Body of pancreas (tissue), 4 donors: ENCODE measurements around the gene SLC7A8. TPM values are rescaled to one million over a fixed set of nuclear protein-coding genes. Genes with fewer than 3 reads are reported as not detected.

ENCODE experiments used
- ATAC-seq: fragments of 150-250 bp; one replicate; pipeline ENCODE4 v1.9.1; 2016
- DNase-seq, 4 donors: peaks; one replicate each; pipeline ENCODE4 v3.0.0-alpha.2; 2019
- H3K27ac ChIP-seq, 4 donors: fragments of 200-600 bp; sonication (generic); 1 replicate in 3 of 4; 2 replicates in 1 of 4; pipeline versions ENCODE4 v1.5.1 to v1.6.1; 2016 to 2019; ENCODE audit warnings: mild to moderate bottlenecking in 1 of 4, mixed read lengths in 1 of 4, moderate library complexity in 1 of 4
- H3K27me3 ChIP-seq, 2 donors: fragments of 200-600 bp; sonication (generic); one replicate each; pipeline ENCODE4 v1.6.0; 2016; ENCODE audit warnings: mild to moderate bottlenecking in 1 of 2
- H3K36me3 ChIP-seq, 2 donors: fragments of 200-600 bp; sonication (generic); replicated peaks in 1 of 2; 2 replicates each; pipeline ENCODE4 v1.5.1; 2016; ENCODE audit warnings: low read depth in 2 of 2; ENCODE audit not compliant: insufficient read depth in 1 of 2
- H3K4me1 ChIP-seq: fragments of 200-600 bp; sonication (generic); one replicate; pipeline ENCODE4 v1.6.0; 2016
- H3K4me3 ChIP-seq, 2 donors: fragments of 200-600 bp; sonication (generic); 1 replicate in 1 of 2; 2 replicates in 1 of 2; pipeline ENCODE4 v1.5.1; 2016 to 2019
- H3K9me3 ChIP-seq, 3 donors: fragments of 200-600 bp; sonication (generic); 1 replicate in 2 of 3; 2 replicates in 1 of 3; pipeline ENCODE4 v1.5.1; 2016
- POLR2A ChIP-seq, 3 donors: fragments of 450-650 bp; IDR thresholded peaks; one replicate each; pipeline ENCODE4 v1.6.1; 2016; ENCODE audit warnings: antibody characterized with exemption in 3 of 3, mild to moderate bottlenecking in 2 of 3
- WGBS, 2 donors: methylation state at CpG; one replicate each; pipeline ENCODE4 v1.1.5; 2017; 5-methylcytosine and 5-hydroxymethylcytosine counted together
- intact Hi-C: fragments of 100-400 bp; cut with DNase I; formaldehyde crosslinking; loops from one replicate; pipeline ENCODE4 v1.15.1; 2023
- total RNA-seq, 2 donors: library from RNA; depleted of rRNA; stranded (reverse); fragments of >200 nt; gene quantifications; one replicate each; pipeline ENCODE4 v1.1.0, GENCODE V29; 2016
- TF ChIP-seq, protein P1 (sequence below), 7 experiments: fragments of 450-650 bp in 4 of 7; fragments of 200-600 bp in 3 of 7; sonication (generic) in 3 of 7; IDR thresholded peaks; one replicate each; pipeline ENCODE4 v1.5.1; 2016 to 2019; ENCODE audit warnings: antibody characterized with exemption in 7 of 7

The SLC7A8 gene
- total RNA-seq, 2 donors from 2014 or later = 17.8 to 18.2 TPM

DNA sequence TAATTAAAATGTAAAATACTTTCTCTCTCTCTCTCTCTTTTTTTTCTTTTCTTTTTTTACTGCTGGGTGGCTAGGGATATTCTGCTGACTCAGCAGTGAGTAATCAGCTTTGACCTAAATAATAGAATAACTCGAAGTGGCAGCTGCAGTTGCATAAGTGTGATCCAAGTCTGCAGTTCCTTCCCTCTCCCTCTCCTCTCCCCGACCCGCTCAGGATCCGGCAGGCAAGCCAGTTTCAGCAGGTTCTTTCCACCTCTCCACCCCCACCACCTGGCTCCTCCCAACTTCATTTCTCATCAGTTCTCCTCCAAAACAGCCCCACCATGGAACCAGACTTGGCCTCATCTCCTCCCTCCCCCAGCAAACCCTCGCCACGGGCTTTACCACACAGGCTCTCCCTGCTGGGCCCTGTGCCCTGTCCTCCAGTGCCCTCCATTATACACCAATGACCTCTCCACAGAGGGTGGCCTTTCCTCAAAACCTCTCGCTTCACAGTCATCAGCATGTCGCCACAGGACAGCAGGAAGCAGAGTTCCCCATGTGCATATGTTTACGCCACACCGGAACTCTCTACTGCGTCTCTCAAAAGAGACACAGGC, 22.4 kb downstream of the SLC7A8 start:
- H3K27ac ChIP-seq = peak overlapping the region in 2 of 4 donors; percentile 59 to 76
- ATAC-seq = peak; percentile 55
- 47 to 52% methylated on average over 11 of the region's 11 CpGs for WGBS, 2 donors
- TF ChIP-seq POLR2A (IDR thresholded peaks at IDR 0.05) = peak in 1 of 3 donors; percentile 19
- TF ChIP-seq, protein P1, sequence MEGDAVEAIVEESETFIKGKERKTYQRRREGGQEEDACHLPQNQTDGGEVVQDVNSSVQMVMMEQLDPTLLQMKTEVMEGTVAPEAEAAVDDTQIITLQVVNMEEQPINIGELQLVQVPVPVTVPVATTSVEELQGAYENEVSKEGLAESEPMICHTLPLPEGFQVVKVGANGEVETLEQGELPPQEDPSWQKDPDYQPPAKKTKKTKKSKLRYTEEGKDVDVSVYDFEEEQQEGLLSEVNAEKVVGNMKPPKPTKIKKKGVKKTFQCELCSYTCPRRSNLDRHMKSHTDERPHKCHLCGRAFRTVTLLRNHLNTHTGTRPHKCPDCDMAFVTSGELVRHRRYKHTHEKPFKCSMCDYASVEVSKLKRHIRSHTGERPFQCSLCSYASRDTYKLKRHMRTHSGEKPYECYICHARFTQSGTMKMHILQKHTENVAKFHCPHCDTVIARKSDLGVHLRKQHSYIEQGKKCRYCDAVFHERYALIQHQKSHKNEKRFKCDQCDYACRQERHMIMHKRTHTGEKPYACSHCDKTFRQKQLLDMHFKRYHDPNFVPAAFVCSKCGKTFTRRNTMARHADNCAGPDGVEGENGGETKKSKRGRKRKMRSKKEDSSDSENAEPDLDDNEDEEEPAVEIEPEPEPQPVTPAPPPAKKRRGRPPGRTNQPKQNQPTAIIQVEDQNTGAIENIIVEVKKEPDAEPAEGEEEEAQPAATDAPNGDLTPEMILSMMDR (IDR thresholded peaks at IDR 0.05) = no peak
- peak; percentile 56 to 85 (median 68) for DNase-seq
- no peaks in the 10 kb centered on the region for H3K36me3 ChIP-seq
- intact Hi-C loops = no loop called here
- H3K4me3 ChIP-seq = no peak overlapping the region
- peaks cover 41% of the 10 kb centered on the region for H3K4me1 ChIP-seq
- no peaks in the 10 kb centered on the region for H3K27me3 ChIP-seq
- no peaks in the 10 kb centered on the region for H3K9me3 ChIP-seq

DNA sequence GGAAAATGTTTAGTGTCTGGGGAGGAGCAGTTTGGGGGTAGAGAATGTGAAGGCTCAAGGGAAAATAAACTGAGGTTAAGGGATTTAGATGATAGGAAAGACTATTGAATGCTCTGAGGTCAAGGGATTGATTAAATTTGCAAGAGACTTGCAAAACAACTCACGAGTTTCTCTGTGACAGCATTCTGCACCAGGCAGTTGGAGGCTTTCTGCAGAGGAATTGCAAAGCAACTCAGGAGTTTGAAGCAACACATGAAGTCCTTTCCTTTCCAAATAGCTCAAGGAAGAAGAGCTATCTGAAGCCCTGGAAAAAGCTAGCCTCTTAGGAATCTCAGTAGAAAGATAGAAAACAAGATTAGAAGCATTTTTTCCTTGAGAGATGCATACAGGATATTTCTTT, 23.9 kb downstream of the SLC7A8 start:
- Histone ChIP-seq H3K27me3 (no peaks in the 10 kb centered on the region), H3K36me3 (no peaks in the 10 kb centered on the region), H3K9me3 (no peaks in the 10 kb centered on the region), H3K4me1 (peaks cover 50% of the 10 kb centered on the region), H3K4me3 (no peak overlapping the region), H3K27ac (no peak overlapping the region)
- 63% methylated on average over 1 of the region's 1 CpG for WGBS, 2 donors
- TF ChIP-seq, protein P1 (IDR thresholded peaks at IDR 0.05) = no peak
- TF ChIP-seq POLR2A (IDR thresholded peaks at IDR 0.05) = no peak
- ATAC-seq = no peak
- no peak for DNase-seq
- intact Hi-C loops = no loop called here

DNA sequence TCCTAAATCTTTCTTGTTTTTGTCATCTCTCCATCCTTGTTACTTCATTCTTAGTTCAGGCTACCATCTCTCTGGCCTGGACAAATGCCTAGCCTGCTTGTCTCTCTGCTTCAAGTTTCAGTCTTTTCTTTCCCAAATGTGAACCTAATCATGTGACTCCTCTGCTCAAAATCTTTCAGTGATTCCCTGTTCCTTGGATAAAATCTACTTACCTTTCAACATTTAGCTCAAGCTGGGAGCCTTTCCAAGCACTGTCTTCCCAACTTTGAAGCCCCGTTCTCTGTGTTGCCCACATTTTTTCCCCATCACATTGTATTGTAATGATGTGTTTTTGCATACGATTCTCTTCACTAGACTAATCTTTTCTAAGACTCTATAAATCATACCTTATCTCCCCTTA, 24.7 kb downstream of the SLC7A8 start:
- no peaks in the 10 kb centered on the region for H3K36me3 ChIP-seq
- ATAC-seq = no peak
- no peak for DNase-seq
- no peaks in the 10 kb centered on the region for H3K9me3 ChIP-seq
- peaks cover 51% of the 10 kb centered on the region for H3K4me1 ChIP-seq
- TF ChIP-seq, protein P1 (IDR thresholded peaks at IDR 0.05) = no peak
- no peak for TF ChIP-seq POLR2A (IDR thresholded peaks at IDR 0.05)
- no peak overlapping the region for H3K4me3 ChIP-seq
- WGBS, 2 donors = 73 to 76% methylated on average over 2 of the region's 2 CpGs
- H3K27me3 ChIP-seq = no peaks in the 10 kb centered on the region
- no peak overlapping the region for H3K27ac ChIP-seq
- intact Hi-C loops = no loop called here

DNA sequence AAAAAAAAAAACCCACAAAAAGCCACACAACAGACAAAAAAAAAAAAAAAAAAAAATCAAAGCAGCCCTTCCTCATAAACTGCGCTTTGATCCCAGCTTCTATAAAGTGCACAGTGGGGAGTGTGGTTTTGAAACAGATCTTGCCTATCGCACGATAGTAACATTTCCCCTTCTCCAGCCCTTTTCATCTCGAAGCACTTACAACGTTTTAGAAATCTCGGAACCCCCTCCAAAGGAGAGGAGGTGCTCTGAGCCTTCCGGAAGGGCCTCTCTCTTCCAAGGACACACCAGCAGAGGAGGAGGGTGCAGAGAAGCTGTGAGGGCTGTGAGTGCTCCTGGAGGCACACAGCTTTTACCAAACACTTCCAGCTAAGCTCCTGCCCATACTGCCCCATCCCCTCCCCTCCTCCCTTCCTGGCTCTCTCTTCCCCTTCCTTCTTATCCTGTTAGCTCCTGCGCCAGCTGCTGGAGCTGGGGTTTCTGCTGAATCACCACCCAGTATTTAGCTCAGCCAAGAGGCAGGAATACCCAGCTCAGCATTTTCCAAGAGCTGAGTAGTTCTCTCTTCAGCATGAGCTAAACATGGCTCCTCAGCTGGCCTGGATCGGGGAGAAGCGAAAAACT, 28.4 kb downstream of the SLC7A8 start:
- Histone ChIP-seq H3K27me3 (no peaks in the 10 kb centered on the region), H3K4me1 (peaks cover 43% of the 10 kb centered on the region), H3K4me3 (no peak overlapping the region), H3K36me3 (no peaks in the 10 kb centered on the region), H3K27ac (peak overlapping the region; percentile 71 to 97 (median 86)), H3K9me3 (no peaks in the 10 kb centered on the region)
- WGBS, 2 donors = 24 to 27% methylated on average over 10 of the region's 10 CpGs
- peak in 2 of 3 donors; percentile 39 for TF ChIP-seq POLR2A (IDR thresholded peaks at IDR 0.05)
- TF ChIP-seq, protein P1 (IDR thresholded peaks at IDR 0.05) = no peak
- intact Hi-C loops = no loop called here
- DNase-seq (peak; percentile 85 to 95 (median 91)), ATAC-seq (peak; percentile 82)
